GM23248 (cell line): Measurements from ENCODE around the gene ATP5ME. TPM values are rescaled to one million over a fixed set of nuclear protein-coding genes. Genes with fewer than 3 reads are reported as not detected.

Experiments used
- DNase-seq: peaks from one replicate; pipeline ENCODE4 v3.0.0-alpha.2; 2015
- H2AFZ ChIP-seq: fragments of 200-600 bp; sonication (generic); 2 replicates; pipeline ENCODE4 v1.6.1; 2016; ENCODE audit warnings: antibody characterized with exemption
- H3F3A ChIP-seq: fragments of 200-600 bp; sonication (generic); 2 replicates; pipeline ENCODE4 v1.6.1; 2016; ENCODE audit warnings: mild to moderate bottlenecking, antibody characterized with exemption, mixed run types; ENCODE audit not compliant: insufficient read depth
- H3K27ac ChIP-seq: fragments of 200-600 bp; sonication (generic); 2 replicates; pipeline ENCODE4 v1.5.1; 2016; ENCODE audit warnings: mild to moderate bottlenecking
- H3K27me3 ChIP-seq: fragments of 200-600 bp; sonication (generic); replicated peaks from 2 replicates; pipeline ENCODE4 v1.6.1; 2016; ENCODE audit warnings: mild to moderate bottlenecking; ENCODE audit not compliant: insufficient read depth
- H3K36me3 ChIP-seq: fragments of 200-600 bp; sonication (generic); 2 replicates; pipeline ENCODE4 v1.6.1; 2016; ENCODE audit warnings: low read depth, mild to moderate bottlenecking
- H3K4me1 ChIP-seq: fragments of 200-600 bp; sonication (generic); 2 replicates; pipeline ENCODE4 v1.6.1; 2016; ENCODE audit warnings: mild to moderate bottlenecking; ENCODE audit not compliant: insufficient read depth
- H3K4me2 ChIP-seq: fragments of 200-600 bp; sonication (generic); one replicate; pipeline ENCODE4 v1.6.1; 2016; ENCODE audit warnings: mild to moderate bottlenecking; ENCODE audit not compliant: unreplicated experiment
- H3K4me3 ChIP-seq: fragments of 200-600 bp; sonication (generic); 2 replicates; pipeline ENCODE4 v1.5.1; 2016; ENCODE audit warnings: mild to moderate bottlenecking
- H3K79me2 ChIP-seq: fragments of 200-600 bp; sonication (generic); 2 replicates; pipeline ENCODE4 v1.6.1; 2016; ENCODE audit warnings: mild to moderate bottlenecking; ENCODE audit not compliant: insufficient read depth
- H3K9ac ChIP-seq: fragments of 200-600 bp; sonication (generic); 2 replicates; pipeline ENCODE4 v1.6.1; 2016; ENCODE audit warnings: mild to moderate bottlenecking
- H3K9me2 ChIP-seq: fragments of 200-600 bp; sonication (generic); 2 replicates; pipeline ENCODE4 v1.6.1; 2016; ENCODE audit warnings: mixed run types, mild to moderate bottlenecking, moderate library complexity; ENCODE audit not compliant: insufficient read depth
- H3K9me3 ChIP-seq: fragments of 200-600 bp; sonication (generic); one replicate; pipeline ENCODE4 v1.6.1; 2017; ENCODE audit warnings: low read depth
- H4K20me1 ChIP-seq: fragments of 200-600 bp; sonication (generic); 2 replicates; pipeline ENCODE4 v1.6.0; 2016; ENCODE audit not compliant: insufficient read depth
- EZH2 ChIP-seq: fragments of 200-600 bp; sonication (generic); IDR thresholded peaks from 2 replicates; pipeline ENCODE4 v1.6.1; 2018; ENCODE audit warnings: antibody characterized with exemption, mild to moderate bottlenecking; ENCODE audit not compliant: insufficient read depth, poor library complexity, severe bottlenecking
- EZH2phosphoT487 ChIP-seq: fragments of 200-600 bp; sonication (generic); IDR thresholded peaks from 2 replicates; pipeline ENCODE4 v1.6.1; 2018; ENCODE audit warnings: antibody characterized with exemption, moderate library complexity, mild to moderate bottlenecking, low read depth; ENCODE audit not compliant: insufficient read depth
- WGBS, 2 experiments: methylation state at CpG; one replicate each; pipeline ENCODE4 v1.1.6; 2015 to 2017; ENCODE audit warnings: low lambda C conversion rate in 2 of 2, low coverage in 1 of 2; ENCODE audit errors: missing lambda C conversion rate in 2 of 2; 5-methylcytosine and 5-hydroxymethylcytosine counted together
- in situ Hi-C: fragments of 300-500 bp; cut with MboI; formaldehyde crosslinking; loops from 2 replicates; pipeline ENCODE4 v1.15.0; 2020
- polyA plus RNA-seq: library from polyadenylated mRNA; unstranded; fragments of >200 nt; fragmentation: Nextera tagmentation; extraction: Ambion mirVana; gene quantifications from 2 replicates; pipeline ENCODE4 v1.2.1, GENCODE V29; 2016
- total RNA-seq: library from RNA; depleted of rRNA; stranded (reverse); fragments of >200 nt; shearing (Covaris generic); gene quantifications from 2 replicates; pipeline ENCODE4 v1.2.3, GENCODE V29; 2014

ATP5ME gene
- total and polyA plus RNA-seq, 2 experiments from 2014 or later: 26.3 to 478 TPM

- H3K9me3 ChIP-seq: no peaks in the 10 kb centered on the region
- WGBS, 2 experiments: 40 to 53% methylated on average over 13 to 15 of the region's 15 CpGs
These were observed 40.0 kb downstream of the ATP5ME start for GRCh38 chr4:633976-634598.

GRCh38 chr4:633406-633805, 40.7 kb downstream of the ATP5ME start:
- Histone ChIP-seq H3F3A (no peaks in the 10 kb centered on the region), H3K4me3 (no peak overlapping the region), H3K36me3 (no peaks in the 10 kb centered on the region), H3K9me2 (no peaks in the 10 kb centered on the region), H3K4me1 (no peaks in the 10 kb centered on the region), H3K27me3 (no peaks in the 10 kb centered on the region), H3K9me3 (no peaks in the 10 kb centered on the region), H3K9ac (no peak overlapping the region), H3K4me2 (no peak overlapping the region), H4K20me1 (no peaks in the 10 kb centered on the region), H2AFZ (no peak overlapping the region), H3K27ac (no peak overlapping the region), H3K79me2 (no peaks in the 10 kb centered on the region)
- DNase-seq: no peak
- TF ChIP-seq EZH2phosphoT487: no peak
- TF ChIP-seq EZH2: no peak
- in situ Hi-C loops: no loop called here
- WGBS, 2 experiments: 45% methylated on average over 9 of the region's 9 CpGs

More at GRCh38 chr4:633976-634598, 40.0 kb downstream of the ATP5ME start:
- in situ Hi-C loops: no loop called here
- Histone ChIP-seq H3K27me3 (no peaks in the 10 kb centered on the region), H3K4me2 (no peak overlapping the region), H3K9ac (no peak overlapping the region), H3K4me3 (no peak overlapping the region), H4K20me1 (no peaks in the 10 kb centered on the region), H3F3A (no peaks in the 10 kb centered on the region), H3K79me2 (no peaks in the 10 kb centered on the region), H3K9me2 (no peaks in the 10 kb centered on the region), H2AFZ (no peak overlapping the region), H3K36me3 (no peaks in the 10 kb centered on the region), H3K27ac (no peak overlapping the region), H3K4me1 (no peaks in the 10 kb centered on the region)
- TF ChIP-seq EZH2phosphoT487 (no peak), EZH2 (no peak)
- no peak for DNase-seq

- 43 to 50% methylated on average over 5 to 6 of the region's 6 CpGs for WGBS, 2 experiments
- Histone ChIP-seq H2AFZ (no peak overlapping the region), H3K27ac (no peak overlapping the region), H3K9me2 (no peaks in the 10 kb centered on the region), H3K4me1 (no peaks in the 10 kb centered on the region), H3F3A (no peaks in the 10 kb centered on the region), H3K27me3 (no peaks in the 10 kb centered on the region), H3K36me3 (no peaks in the 10 kb centered on the region), H3K4me2 (no peak overlapping the region), H4K20me1 (no peaks in the 10 kb centered on the region), H3K4me3 (no peak overlapping the region), H3K9ac (no peak overlapping the region), H3K79me2 (no peaks in the 10 kb centered on the region), H3K9me3 (no peaks in the 10 kb centered on the region)
- TF ChIP-seq EZH2phosphoT487 (no peak), EZH2 (no peak)
- in situ Hi-C loops: no loop called here
- DNase-seq: no peak
These were observed 41.1 kb downstream of the ATP5ME start for GRCh38 chr4:632926-633325.

- Histone ChIP-seq H3K9me3 (no peaks in the 10 kb centered on the region), H3K4me1 (no peaks in the 10 kb centered on the region), H3K4me3 (no peak overlapping the region)
These were observed 41.8 kb downstream of the ATP5ME start for GRCh38 chr4:632196-632790.

More at GRCh38 chr4:632196-632790, 41.8 kb downstream of the ATP5ME start:
- DNase-seq: no peak
- Histone ChIP-seq H3K36me3 (no peaks in the 10 kb centered on the region), H4K20me1 (no peaks in the 10 kb centered on the region), H3K4me2 (no peak overlapping the region), H3F3A (no peaks in the 10 kb centered on the region), H3K79me2 (no peaks in the 10 kb centered on the region), H2AFZ (no peak overlapping the region), H3K9ac (no peak overlapping the region), H3K27me3 (no peaks in the 10 kb centered on the region), H3K9me2 (no peaks in the 10 kb centered on the region), H3K27ac (no peak overlapping the region)
- in situ Hi-C loops: no loop called here
- TF ChIP-seq EZH2 (no peak), EZH2phosphoT487 (no peak)
- 40 to 54% methylated on average over 16 of the region's 16 CpGs for WGBS, 2 experiments
